GM19238 (cell line): ENCODE results near the gene ZBTB3.
"Not testable (repeated sequence)": the region's sequence is repeated elsewhere in the genome, so short reads cannot be mapped to it uniquely, and the experiment has no call there.

Experiments used
- DNase-seq: peaks from one replicate; pipeline ENCODE4 v3.0.0; 2011; ENCODE audit warnings: low spot score; ENCODE audit not compliant: insufficient read length

The ZBTB3 gene

DNA sequence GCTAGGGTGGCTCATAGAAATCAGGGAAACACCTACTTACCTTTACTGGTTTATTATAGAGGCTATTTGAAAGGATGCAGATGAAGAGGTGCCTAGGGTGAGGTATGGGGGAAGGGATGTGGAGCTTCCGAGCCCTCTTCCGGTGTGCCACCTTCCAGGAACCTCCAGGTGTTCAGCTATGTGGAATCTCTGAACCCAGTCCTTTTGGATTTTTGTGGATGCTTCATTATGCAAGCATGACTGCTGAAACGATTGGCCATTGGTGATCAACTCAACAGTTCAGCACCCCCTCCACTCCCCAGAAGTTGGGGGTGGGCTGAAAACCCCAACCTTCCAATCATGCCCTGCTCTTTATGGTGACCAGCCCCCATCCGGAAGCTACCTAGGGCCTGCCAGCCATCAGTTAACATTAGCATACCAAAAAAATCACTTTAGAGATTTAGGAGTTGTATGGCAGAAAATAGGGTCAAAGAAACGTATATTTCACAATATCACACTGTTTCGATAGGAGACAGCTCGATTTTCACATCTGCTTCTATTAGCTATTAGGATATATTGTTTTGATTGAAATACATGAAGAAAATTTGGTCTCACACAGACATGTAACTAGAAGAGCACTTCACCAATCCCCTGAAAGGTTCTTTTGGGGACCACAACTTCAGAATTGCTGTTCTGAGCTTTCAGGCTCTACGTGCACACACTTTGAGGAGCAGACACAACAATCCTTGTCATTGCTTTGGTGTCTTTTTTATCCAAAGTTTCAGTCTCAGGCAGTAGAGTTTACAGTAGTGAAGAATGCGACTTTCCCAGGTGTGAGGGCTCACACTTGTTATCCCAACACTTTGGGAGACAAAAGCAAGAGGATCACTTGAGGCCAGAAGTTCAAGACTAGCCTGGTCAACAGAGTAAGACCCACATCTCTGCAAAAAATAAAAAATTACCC, 4.2 kb upstream of the ZBTB3 start:
- DNase-seq: no peak

DNA sequence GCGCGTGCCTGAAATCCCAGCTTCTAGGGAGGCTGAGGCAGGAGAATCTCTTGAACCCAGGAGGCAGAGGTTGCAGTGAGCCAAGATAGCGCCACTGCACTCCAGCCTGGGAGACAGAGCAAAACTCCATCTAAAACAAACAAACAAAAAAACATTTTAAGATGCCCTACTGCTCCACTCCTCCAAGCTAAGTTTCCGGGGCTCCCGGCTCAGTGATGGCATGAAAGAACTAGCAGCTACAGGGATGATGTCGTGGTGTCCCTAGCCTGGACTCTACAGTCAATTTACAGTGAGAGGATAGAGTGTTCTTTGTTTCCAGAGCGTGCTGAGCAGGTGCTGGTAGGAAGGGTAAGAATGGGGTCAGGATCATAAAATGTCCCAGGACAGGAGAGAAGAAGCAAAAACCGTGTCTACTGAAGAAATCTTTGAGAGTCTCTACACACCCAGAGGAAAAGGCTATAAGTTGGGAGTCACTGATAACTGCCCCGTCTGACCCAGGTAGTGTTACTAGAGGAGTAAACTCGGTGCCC, 1.2 kb upstream of the ZBTB3 start:
- DNase-seq: no peak

- DNase-seq: no peak
These were observed 795 bp downstream of the ZBTB3 start for GRCh38 chr11:62752994-62753735.

- no peak for DNase-seq
These were observed 1.7 kb downstream of the ZBTB3 start for GRCh38 chr11:62752177-62752785.

GRCh38 chr11:62749931-62750330, 4.0 kb downstream of the ZBTB3 start:
- not testable (repeated sequence) for DNase-seq

DNA sequence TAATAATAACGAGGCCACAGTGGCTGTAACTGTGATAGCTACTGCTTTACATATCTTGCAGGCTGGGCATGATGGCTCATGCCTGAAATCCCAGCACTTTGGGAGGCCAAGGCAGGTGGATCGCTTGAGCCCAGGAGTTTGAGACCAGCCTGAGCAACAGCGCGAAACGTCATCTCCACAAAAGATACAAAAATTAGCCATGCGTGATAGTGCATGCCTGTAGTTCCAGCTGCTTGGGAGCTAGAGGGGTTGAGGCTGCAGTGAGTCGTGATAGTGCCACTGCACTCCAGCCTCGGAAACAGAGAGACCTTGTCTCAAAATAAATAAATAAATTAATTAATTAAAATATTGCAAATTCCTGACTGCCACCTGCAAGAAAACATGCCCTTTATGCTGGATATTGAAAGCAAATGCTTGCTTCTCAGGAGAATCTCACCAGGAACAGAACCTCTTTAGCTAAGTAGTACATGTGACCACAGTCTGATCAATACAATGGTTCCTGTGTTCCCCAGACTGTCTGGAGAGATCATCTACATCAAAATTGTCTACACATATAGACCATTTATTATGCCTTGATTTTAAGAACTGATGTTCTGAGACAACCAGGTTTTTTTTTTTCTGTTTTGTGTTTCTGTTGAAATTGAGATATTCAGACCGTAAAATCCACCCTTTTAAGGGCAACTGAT, 6.3 kb downstream of the ZBTB3 start:
- no peak for DNase-seq

GRCh38 chr11:62737196-62737595, 16.8 kb downstream of the ZBTB3 start:
- DNase-seq: no peak

DNA sequence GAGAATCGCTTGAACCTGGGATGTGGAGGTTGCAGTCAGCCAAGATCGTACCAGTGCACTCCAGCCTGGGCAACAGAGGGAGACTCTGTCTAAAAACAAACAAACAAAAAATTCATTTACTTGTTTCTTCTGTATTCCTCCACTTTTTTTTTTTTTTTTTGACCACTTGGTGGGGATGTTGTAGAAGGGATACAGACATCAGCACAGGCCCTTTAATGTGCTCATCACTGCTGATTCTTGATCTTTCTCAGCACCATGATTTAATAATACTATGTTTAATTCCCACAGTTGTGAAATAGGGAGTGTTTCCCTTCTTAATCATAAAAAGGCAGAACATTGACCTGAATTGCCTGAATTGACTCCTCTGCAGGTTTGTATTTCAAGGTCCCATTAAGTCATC, 21.1 kb downstream of the ZBTB3 start:
- no peak for DNase-seq

DNA sequence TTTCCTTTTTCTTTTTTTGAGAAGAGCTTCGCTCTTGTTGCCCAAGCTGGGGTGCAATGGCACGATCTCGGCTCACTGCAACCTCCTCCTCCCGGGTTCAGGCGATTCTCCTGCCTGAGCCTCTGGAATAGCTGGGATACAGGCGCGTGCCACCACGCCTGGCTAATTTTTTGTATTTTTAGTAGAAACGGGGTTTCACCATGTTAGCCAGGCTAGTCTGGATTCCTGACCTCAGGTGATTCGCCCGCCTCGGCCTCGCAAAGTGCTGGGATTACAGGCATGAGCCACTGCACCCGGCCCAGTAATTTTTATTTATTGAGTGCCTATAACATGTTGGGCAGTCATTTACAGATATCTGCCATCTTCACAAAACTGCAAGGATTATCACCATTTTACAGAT, 23.9 kb downstream of the ZBTB3 start:
- not testable (repeated sequence) for DNase-seq

GRCh38 chr11:62728171-62728988, 25.6 kb downstream of the ZBTB3 start, which contains the start of gene TTC9C:
TSS of gene TTC9C (plus strand) at chr11:62728486. CDS start at chr11:62728849, 363 bp downstream.
- DNase-seq: peak; percentile 53

- peak; percentile 55 for DNase-seq
These were observed 26.1 kb downstream of the ZBTB3 start for GRCh38 chr11:62727872-62728170.

- peak; percentile 95 for DNase-seq
These were observed 26.6 kb downstream of the ZBTB3 start, which contains the start of gene HNRNPUL2 for GRCh38 chr11:62727165-62727871. TSS of gene HNRNPUL2 (minus strand) at chr11:62727457. CDS start at chr11:62727156, 301 bp downstream.

DNA sequence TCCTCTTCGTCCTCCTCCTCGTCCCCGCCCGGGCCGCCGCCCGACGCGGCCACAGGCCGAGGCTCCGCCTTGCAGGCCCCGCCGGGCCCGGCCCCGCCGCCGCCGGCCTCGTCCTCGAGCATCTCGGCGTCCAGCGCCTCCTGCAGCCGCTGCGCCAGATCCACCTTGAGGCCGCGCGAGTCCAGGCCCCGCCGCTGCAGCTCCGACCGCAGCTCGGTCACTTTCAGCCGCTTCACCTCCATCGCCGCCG, 27.1 kb downstream of the ZBTB3 start:
- DNase-seq: no peak

DNA sequence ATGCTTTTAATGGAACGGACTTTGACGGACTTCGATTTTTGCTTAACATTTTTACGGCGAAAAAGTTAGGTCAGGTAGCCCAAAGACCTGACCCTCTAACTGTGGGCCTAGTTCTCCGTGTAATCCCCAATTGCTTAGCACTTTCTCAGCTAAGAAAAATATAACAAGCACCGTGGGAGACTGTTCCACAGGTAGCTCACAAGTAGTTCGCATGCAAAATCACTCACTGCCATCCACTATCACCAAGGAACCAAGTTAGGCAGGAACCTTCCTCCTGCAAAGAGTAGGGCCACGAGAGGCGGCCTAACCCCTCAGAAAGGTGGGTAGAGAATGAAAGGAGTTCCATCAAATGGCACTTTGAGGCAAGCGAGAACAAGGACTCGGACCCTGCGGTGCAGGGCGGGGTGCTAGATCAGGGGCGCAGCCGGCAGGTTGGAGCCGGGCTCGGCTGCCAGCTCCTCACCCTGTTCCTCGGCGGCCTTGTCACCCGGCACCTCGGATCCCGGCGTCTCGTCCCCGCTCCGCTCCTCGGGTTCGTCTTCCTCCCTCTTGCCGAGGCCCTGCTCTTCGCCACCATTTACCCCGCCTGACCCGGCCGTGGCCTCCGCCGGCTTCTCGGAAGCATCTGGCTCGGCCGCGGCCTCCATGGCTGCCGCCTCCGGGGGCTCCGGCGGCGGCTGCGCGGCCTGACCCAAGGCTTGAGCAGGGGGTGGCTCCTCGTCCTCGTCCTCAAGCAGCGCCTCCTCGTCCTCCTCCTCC, 27.6 kb downstream of the ZBTB3 start:
- no peak for DNase-seq

DNA sequence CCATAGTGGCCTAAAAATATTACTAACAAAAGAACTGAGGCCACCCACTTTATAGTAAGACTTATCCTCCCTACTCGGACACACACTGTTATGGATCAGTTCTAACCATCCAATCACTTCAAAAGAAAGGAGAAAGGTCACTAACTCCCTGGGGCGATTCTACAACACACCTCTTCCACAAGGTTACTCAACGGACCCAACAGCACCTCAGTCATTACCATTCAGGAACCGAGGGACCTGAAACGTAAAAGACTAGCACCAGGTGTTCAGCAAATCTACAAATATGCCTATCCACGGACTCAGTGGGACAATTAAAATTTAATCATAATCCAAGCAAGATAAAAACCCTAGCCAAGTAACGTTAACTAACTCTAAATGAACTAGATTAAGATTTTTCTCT, 28.3 kb downstream of the ZBTB3 start:
- no peak for DNase-seq

DNA sequence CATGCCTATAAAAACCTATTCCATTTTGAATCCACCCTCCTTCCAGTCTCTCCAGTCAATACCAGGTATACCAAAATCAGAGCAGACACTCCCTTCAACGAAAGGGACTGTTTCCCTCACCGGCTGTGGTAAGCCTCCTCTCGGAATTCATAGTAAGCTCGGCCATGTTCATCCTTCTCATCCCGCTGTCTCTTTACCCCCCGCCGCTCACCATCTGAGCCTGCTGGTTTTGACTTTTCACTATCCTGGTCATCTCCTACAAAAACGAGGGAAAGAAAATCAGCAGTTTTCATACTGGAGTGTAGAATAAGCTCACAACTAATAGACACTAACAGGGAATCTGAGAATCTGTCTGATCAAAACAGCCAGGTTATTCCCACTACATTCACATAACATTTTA, 29.8 kb downstream of the ZBTB3 start:
- no peak for DNase-seq

DNA sequence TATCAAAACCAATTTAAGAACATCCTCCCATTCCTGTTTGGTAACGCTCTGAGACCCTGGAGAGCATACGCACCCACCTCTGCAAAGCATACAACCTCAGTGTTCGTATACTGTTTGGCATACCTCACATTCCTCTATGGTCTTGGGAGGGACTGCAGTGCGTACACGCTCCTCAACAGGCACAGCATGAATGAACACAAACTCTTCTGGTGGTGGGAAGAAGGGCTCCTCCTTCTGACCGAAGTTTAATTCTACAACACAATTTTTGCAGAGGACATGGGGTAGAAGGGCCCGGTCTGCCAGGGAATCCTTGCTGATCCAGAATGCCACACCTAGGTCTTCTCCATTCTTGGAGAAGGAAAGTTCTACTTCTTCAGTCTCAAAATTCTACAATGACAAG, 32.0 kb downstream of the ZBTB3 start:
- DNase-seq: no peak

DNA sequence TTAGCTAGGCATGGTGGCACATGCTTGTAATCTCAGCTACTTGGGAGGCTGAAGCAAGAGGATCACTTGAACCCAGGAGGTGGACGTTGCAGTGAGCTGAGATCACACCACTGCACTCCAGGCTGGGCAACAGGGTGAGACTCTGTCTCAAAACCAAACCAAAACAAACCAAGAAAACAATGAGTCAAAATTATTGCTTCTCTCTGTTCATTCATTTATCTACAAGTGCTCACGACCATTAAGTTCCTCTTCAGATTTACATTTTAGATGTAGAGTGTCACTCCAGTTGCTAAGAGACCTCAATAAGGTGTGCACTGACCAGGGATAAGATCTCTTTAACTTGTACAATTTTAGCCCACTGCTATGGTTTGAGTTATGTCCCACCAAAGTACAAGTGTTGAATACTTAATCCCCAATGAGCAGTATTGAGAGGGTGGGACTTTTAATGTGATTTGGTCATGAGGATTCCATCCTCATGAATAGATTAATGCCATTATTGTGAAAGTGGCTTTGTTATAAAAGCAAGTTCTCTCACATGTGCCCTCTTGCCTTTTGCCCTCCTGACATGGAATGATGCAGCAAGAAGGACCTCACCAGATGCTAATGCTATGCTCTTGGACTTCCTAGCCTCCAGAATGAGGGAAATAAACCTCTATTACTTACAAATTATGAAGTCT, 34.5 kb downstream of the ZBTB3 start:
- no peak for DNase-seq

- no peak for DNase-seq
These were observed 37.1 kb downstream of the ZBTB3 start for GRCh38 chr11:62716816-62717215.
